CD4-positive, alpha-beta T cell (primary cell): ENCODE measurements around the gene CTIF. TPM values are rescaled to one million over a fixed set of nuclear protein-coding genes. Genes with fewer than 3 reads are reported as not detected.

Source experiments
- ATAC-seq: fragments of 200-7000 bp; cut with Tn5 transposase; one replicate; pipeline ENCODE4 v1.10.0; 2022; ENCODE audit warnings: mild to moderate bottlenecking; ENCODE audit not compliant: poor library complexity
- CTCF ChIA-PET: fragments of 350-600 bp; sonication (Branson Sonifier 250); formaldehyde crosslinking; loops from one replicate; lab custom pipeline; 2021; ENCODE audit warnings: antibody characterized with exemption, inconsistent platforms; lab: Charles Lee
- POLR2A ChIA-PET: fragments of 350-600 bp; sonication (Branson Sonifier 250); formaldehyde crosslinking; loops from one replicate; lab custom pipeline; 2021; ENCODE audit warnings: antibody characterized with exemption, inconsistent platforms; lab: Charles Lee
- DNase-seq, 14 experiments: peaks; one replicate each; pipeline ENCODE4 v3.0.0-alpha.2; 2013 to 2020; ENCODE audit warnings: mixed read lengths in 2 of 14
- H3K27ac ChIP-seq, 2 donors: one replicate each; pipeline versions ENCODE4 v1.5.1 to v1.7.0; 2013; ENCODE audit warnings: low read length in 2 of 2, low read depth in 1 of 2, mild to moderate bottlenecking in 1 of 2
- H3K27me3 ChIP-seq, 2 experiments: 1 replicate in 1 of 2; 2 replicates in 1 of 2; pipeline versions ENCODE4 v1.6.1 to v1.7.0; 2013; ENCODE audit warnings: low read length in 2 of 2, control low read depth in 1 of 2, mild to moderate bottlenecking in 1 of 2, moderate library complexity in 1 of 2; ENCODE audit not compliant: insufficient read depth in 2 of 2, control insufficient read depth in 1 of 2
- H3K36me3 ChIP-seq: one replicate; pipeline ENCODE4 v1.6.1; 2013; ENCODE audit warnings: low read length, control low read depth; ENCODE audit not compliant: insufficient read depth
- H3K4me1 ChIP-seq: one replicate; pipeline ENCODE4 v1.6.1; 2013; ENCODE audit warnings: low read length, control low read depth; ENCODE audit not compliant: insufficient read depth
- H3K4me3 ChIP-seq: one replicate; pipeline ENCODE4 v1.5.1; 2013; ENCODE audit warnings: mild to moderate bottlenecking, low read length, moderate library complexity
- H3K9me3 ChIP-seq, 2 experiments: 1 replicate in 1 of 2; 2 replicates in 1 of 2; pipeline versions ENCODE4 v1.6.1 to v1.7.0; 2013; ENCODE audit warnings: low read length in 2 of 2, mild to moderate bottlenecking in 2 of 2, control low read depth in 1 of 2, moderate library complexity in 1 of 2; ENCODE audit not compliant: control insufficient read depth in 1 of 2, insufficient read depth in 1 of 2
- H3K27ac Mint-ChIP-seq: one replicate; pipeline ENCODE4 v1.8.0; 2020; ENCODE audit warnings: mixed read lengths
- H3K27me3 Mint-ChIP-seq: one replicate; pipeline ENCODE4 v1.8.0; 2021; ENCODE audit warnings: mixed read lengths
- H3K36me3 Mint-ChIP-seq: one replicate; pipeline ENCODE4 v1.8.0; 2021; ENCODE audit warnings: low read depth, mixed read lengths
- H3K4me1 Mint-ChIP-seq: one replicate; pipeline ENCODE4 v1.8.0; 2021; ENCODE audit warnings: low read depth, mixed read lengths
- H3K4me3 Mint-ChIP-seq: one replicate; pipeline ENCODE4 v1.8.0; 2020; ENCODE audit warnings: mild to moderate bottlenecking, mixed read lengths
- H3K9me3 Mint-ChIP-seq: one replicate; pipeline ENCODE4 v1.8.0; 2020; ENCODE audit warnings: mixed read lengths
- intact Hi-C, 2 experiments: fragments of 100-400 bp; cut with DNase I in 1 of 2; cut with micrococcal nuclease in 1 of 2; formaldehyde crosslinking; loops; one replicate each; pipeline versions ENCODE4 v1.15.1 to v1.9.0; 2023 to 2025; cut with DNase I, micrococcal nuclease
- total RNA-seq, 174 experiments: library from RNA in 2 of 174; stranded (reverse) in 2 of 174; gene quantifications; one replicate each; pipeline ENCODE4 v1.2.3 and lab custom pipeline; 2021 to 2026
- TF ChIP-seq, protein P1 (sequence below): fragments of 200-600 bp; IDR thresholded peaks from one replicate; pipeline ENCODE4 v1.8.0; 2022; ENCODE audit warnings: antibody characterized with exemption, mild to moderate bottlenecking

CTIF gene
- total RNA-seq, 2 experiments from 2014 or later: 1.1 to 2.9 TPM

- intact Hi-C loops: loop anchor here (10.0 kb wide), 3 partner anchors 175 to 565 kb away; no protein-coding TSS in a partner anchor
- POLR2A ChIA-PET: no interaction called here
- H3K9me3 Mint-ChIP-seq: no peaks in the 10 kb centered on the region
Observed at GRCh38 chr18:48770243-48770642, 231.4 kb downstream of the CTIF start.

GRCh38 chr18:48771641-48772375, 233.0 kb downstream of the CTIF start:
- Mint-ChIP-seq H3K27ac (no peak overlapping the region), H3K27me3 (no peaks in the 10 kb centered on the region), H3K9me3 (no peaks in the 10 kb centered on the region), H3K36me3 (no peaks in the 10 kb centered on the region), H3K4me3 (no peak overlapping the region), H3K4me1 (no peaks in the 10 kb centered on the region)
- H3K9me3 ChIP-seq: no peaks in the 10 kb centered on the region
- no peaks in the 10 kb centered on the region for H3K36me3 ChIP-seq
- POLR2A ChIA-PET: no interaction called here
- DNase-seq: no peak
- H3K27me3 ChIP-seq: no peaks in the 10 kb centered on the region
- peaks cover 12% of the 10 kb centered on the region for H3K4me1 ChIP-seq
- CTCF ChIA-PET: no interaction called here
- ATAC-seq: no peak
- TF ChIP-seq, protein P1, sequence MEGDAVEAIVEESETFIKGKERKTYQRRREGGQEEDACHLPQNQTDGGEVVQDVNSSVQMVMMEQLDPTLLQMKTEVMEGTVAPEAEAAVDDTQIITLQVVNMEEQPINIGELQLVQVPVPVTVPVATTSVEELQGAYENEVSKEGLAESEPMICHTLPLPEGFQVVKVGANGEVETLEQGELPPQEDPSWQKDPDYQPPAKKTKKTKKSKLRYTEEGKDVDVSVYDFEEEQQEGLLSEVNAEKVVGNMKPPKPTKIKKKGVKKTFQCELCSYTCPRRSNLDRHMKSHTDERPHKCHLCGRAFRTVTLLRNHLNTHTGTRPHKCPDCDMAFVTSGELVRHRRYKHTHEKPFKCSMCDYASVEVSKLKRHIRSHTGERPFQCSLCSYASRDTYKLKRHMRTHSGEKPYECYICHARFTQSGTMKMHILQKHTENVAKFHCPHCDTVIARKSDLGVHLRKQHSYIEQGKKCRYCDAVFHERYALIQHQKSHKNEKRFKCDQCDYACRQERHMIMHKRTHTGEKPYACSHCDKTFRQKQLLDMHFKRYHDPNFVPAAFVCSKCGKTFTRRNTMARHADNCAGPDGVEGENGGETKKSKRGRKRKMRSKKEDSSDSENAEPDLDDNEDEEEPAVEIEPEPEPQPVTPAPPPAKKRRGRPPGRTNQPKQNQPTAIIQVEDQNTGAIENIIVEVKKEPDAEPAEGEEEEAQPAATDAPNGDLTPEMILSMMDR: no peak
- intact Hi-C loops: loop anchor here (10.0 kb wide), 3 partner anchors 173 to 563 kb away; no protein-coding TSS in a partner anchor
- H3K4me3 ChIP-seq: no peak overlapping the region
- H3K27ac ChIP-seq: no peak overlapping the region

More at GRCh38 chr18:48770243-48770642, 231.4 kb downstream of the CTIF start:
- no peaks in the 10 kb centered on the region for H3K9me3 ChIP-seq
- H3K27ac Mint-ChIP-seq: no peak overlapping the region
- no peak overlapping the region for H3K4me3 Mint-ChIP-seq
- no peaks in the 10 kb centered on the region for H3K27me3 ChIP-seq
- H3K4me1 ChIP-seq: peaks cover 9% of the 10 kb centered on the region
- ATAC-seq: no peak
- H3K4me3 ChIP-seq: no peak overlapping the region
- H3K36me3 Mint-ChIP-seq: no peaks in the 10 kb centered on the region
- H3K36me3 ChIP-seq: no peaks in the 10 kb centered on the region
- H3K27ac ChIP-seq: no peak overlapping the region
- CTCF ChIA-PET: no interaction called here
- no peaks in the 10 kb centered on the region for H3K27me3 Mint-ChIP-seq
- DNase-seq: no peak
- TF ChIP-seq, protein P1: no peak
- H3K4me1 Mint-ChIP-seq: no peaks in the 10 kb centered on the region

DNA sequence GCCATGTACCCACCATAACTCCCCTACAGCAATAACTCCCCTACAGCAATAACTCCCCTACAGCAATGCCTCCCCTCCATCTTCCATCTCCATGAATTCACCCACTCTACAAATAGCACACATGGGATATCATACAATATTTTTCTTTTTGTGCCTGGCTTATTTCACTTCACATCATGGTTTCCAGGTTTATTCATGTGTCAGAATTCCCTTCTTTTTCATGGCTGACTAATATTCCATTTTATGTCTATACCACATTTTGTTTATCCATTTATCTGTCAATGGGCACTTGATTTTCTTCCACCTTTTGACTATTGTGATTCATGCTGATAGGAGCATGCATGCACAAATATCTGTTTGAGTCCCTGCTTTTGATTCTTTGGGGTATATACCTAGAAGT, 233.6 kb downstream of the CTIF start:
- no peak for ATAC-seq

More for the DNA sequence above, 233.6 kb downstream of the CTIF start:
- ChIA-PET POLR2A (no interaction called here), CTCF (no interaction called here)
- peaks cover 13% of the 10 kb centered on the region for H3K4me1 ChIP-seq
- Mint-ChIP-seq H3K27ac (no peak overlapping the region), H3K27me3 (no peaks in the 10 kb centered on the region), H3K4me3 (no peak overlapping the region), H3K4me1 (peaks cover 5% of the 10 kb centered on the region), H3K36me3 (no peaks in the 10 kb centered on the region), H3K9me3 (no peaks in the 10 kb centered on the region)
- H3K27me3 ChIP-seq: no peaks in the 10 kb centered on the region
- H3K36me3 ChIP-seq: no peaks in the 10 kb centered on the region
- TF ChIP-seq, protein P1: no peak
- intact Hi-C loops: loop anchor here (10.0 kb wide), 3 partner anchors 172 to 562 kb away; no protein-coding TSS in a partner anchor
- no peaks in the 10 kb centered on the region for H3K9me3 ChIP-seq
- no peak overlapping the region for H3K27ac ChIP-seq
- no peak overlapping the region for H3K4me3 ChIP-seq
- no peak for DNase-seq
